Cerebellar nuclear complex (tissue), 1 donor: ENCODE results near the gene DYRK2.

Source experiments
- DNase-seq, 2 experiments: peaks; one replicate each; lab custom pipeline; 2025; lab: John Stamatoyannopoulos, UW

DYRK2 gene

DNA sequence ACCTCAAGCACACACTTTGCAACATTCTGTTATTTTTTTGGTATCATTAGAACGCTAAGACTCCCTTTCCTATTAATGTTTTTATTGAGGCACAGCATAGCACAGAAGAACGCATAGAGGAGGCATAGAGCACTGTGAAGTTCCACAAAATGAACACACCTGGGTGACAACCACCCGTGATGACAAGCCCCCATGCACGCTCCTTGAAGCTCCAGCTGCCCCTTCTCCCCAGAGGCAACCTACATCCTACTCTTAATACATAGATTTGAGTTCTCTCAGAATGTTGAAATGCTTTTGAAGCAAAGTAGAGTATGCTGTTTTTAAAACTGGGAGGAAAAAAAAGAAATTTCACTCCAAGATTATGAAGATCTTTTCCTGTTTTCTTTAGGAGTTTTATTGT is 55.5 kb downstream of the DYRK2 start:
- no peak for DNase-seq

GRCh38 chr12:67705394-67706370 is 57.1 kb downstream of the DYRK2 start:
- DNase-seq, result no peak

DNA sequence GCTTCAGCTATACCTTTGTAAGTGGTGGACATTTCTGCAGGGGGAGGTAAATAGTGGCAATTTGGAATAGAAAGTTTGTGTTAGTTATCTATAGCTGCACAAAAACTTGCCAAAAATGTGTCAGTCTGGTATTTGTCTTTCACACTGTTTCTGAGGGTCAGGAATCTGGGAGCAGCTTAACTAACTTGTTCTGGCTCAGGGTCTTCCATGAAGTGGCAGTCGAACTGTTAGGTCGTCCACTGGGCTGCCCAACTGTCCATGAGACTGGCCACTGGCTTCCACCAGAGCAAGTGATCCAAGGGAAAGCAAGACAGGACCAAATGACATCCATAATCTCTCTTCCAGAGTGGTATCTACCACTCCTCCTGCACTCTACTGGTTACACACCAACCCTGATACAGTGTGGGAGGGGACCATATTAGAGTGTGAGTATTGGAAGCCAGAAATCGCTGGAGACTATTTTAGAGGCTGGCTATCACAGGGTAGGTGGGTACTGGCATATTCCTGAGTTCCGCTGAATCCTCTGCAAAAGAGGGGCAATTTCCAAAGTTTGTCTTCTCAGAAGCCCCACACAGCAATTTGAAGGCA is 60.9 kb downstream of the DYRK2 start:
- no peak for DNase-seq

DNA sequence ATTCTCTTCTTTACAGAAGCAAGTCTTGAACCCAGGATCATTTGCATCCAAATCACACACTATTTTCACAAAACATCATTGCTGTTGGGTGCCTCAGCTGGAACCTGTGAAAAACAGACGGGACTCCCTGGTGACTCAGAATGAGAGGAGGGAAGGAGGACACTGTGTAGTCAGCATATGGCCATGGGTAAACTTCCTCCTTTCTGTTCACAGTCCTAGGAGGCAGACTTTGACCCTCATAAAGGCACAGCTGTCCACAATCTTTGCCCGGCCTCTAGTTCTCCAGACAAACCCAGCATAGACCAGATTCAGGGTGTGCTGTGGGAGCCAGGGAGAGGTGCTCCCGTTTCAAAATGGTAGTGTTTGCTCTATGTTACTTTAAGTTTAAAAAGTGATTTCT is 62.0 kb downstream of the DYRK2 start:
- no peak for DNase-seq

GRCh38 chr12:67712011-67712410 is 63.5 kb downstream of the DYRK2 start:
- no peak for DNase-seq

DNA sequence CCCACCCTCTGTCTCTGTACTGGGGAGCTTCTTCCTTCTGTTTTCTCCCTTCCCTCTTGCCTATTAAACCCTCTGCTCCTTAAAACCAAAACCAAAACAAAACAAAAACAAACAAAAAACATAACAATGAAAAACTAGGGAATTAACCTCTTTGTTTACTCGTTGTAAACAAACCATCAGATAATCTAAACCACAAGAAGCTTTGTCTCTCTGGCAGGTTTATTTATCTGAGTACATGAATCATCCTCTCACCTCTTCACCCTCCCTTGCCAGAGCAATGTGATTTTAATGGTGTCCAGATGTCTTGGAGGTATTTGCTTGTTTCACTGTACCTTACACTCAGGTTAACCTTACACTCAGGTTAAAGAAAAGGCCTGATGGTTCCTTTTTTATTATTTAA is 66.1 kb downstream of the DYRK2 start:
- no peak for DNase-seq
